Gastrocnemius medialis (tissue), 4 donors: ENCODE data around the gene ZBTB21. TPM values are rescaled to one million over a fixed set of nuclear protein-coding genes. Genes with fewer than 3 reads are reported as not detected.

Source experiments
- ATAC-seq, 2 donors: fragments of 150-250 bp; one replicate each; pipeline ENCODE4 v1.9.1; 2016
- DNase-seq, 2 donors: peaks; one replicate each; pipeline ENCODE4 v3.0.0-alpha.2; 2019
- H3K27ac ChIP-seq, 4 donors: fragments of 200-600 bp; sonication (generic); 1 replicate in 1 of 4; 2 replicates in 3 of 4; pipeline ENCODE4 v1.5.1; 2016 to 2018; ENCODE audit warnings: mild to moderate bottlenecking in 2 of 4, moderate library complexity in 1 of 4
- H3K27me3 ChIP-seq, 3 donors: fragments of 200-600 bp; sonication (generic) in 2 of 3; 1 replicate in 1 of 3; 2 replicates in 2 of 3; pipeline versions ENCODE4 v1.5.1 to v1.6.0; 2016 to 2019; ENCODE audit warnings: mild to moderate bottlenecking in 1 of 3, moderate library complexity in 1 of 3
- H3K36me3 ChIP-seq, 2 donors: fragments of 200-600 bp; sonication (generic) in 1 of 2; one replicate each; pipeline ENCODE4 v1.5.1; 2017 to 2018
- H3K4me1 ChIP-seq, 2 donors: fragments of 200-600 bp; sonication (generic) in 1 of 2; one replicate each; pipeline ENCODE4 v1.5.1; 2016 to 2017; ENCODE audit warnings: mild to moderate bottlenecking in 2 of 2
- H3K4me3 ChIP-seq, 4 donors: fragments of 200-600 bp; sonication (generic) in 3 of 4; 1 replicate in 1 of 4; 2 replicates in 3 of 4; pipeline ENCODE4 v1.5.1; 2016 to 2019; ENCODE audit warnings: mild to moderate bottlenecking in 2 of 4
- H3K9me3 ChIP-seq, 3 donors: fragments of 200-600 bp; sonication (generic) in 2 of 3; 1 replicate in 1 of 3; 2 replicates in 2 of 3; pipeline ENCODE4 v1.5.1; 2016 to 2019
- POLR2A ChIP-seq, 2 donors: fragments of 450-650 bp; IDR thresholded peaks; one replicate each; pipeline ENCODE4 v1.6.1; 2017; ENCODE audit warnings: antibody characterized with exemption in 2 of 2, mild to moderate bottlenecking in 2 of 2, moderate library complexity in 2 of 2
- in situ Hi-C, 4 donors: fragments of 200-750 bp; cut with MboI; loops; one replicate each; pipeline versions ENCODE4 v1.15.0 to v1.8.0; 2017; ENCODE audit warnings: low sequenced_read_pairs in 4 of 4
- intact Hi-C: fragments of 100-400 bp; cut with DNase I; formaldehyde crosslinking; loops from one replicate; pipeline ENCODE4 v1.15.1; 2023; ENCODE audit warnings: low total_unique reads
- total RNA-seq, 4 donors: library from RNA; depleted of rRNA; stranded (reverse); fragments of >200 nt; gene quantifications; one replicate each; pipeline versions ENCODE4 v1.1.0 to v1.2.3, GENCODE V29; 2016
- TF ChIP-seq, protein P1 (sequence below), 5 experiments: fragments of 450-650 bp in 3 of 5; fragments of 200-600 bp in 2 of 5; sonication (generic) in 2 of 5; IDR thresholded peaks in 4 of 5; conservative IDR thresholded peaks in 1 of 5; 1 replicate in 4 of 5; 2 replicates in 1 of 5; pipeline ENCODE4 v1.5.1; 2016 to 2019; ENCODE audit warnings: antibody characterized with exemption in 5 of 5, mild to moderate bottlenecking in 3 of 5, moderate library complexity in 3 of 5

ZBTB21 gene
- total RNA-seq, 4 donors from 2014 or later = 1.9 to 5.0 (median 4.0) TPM

DNA sequence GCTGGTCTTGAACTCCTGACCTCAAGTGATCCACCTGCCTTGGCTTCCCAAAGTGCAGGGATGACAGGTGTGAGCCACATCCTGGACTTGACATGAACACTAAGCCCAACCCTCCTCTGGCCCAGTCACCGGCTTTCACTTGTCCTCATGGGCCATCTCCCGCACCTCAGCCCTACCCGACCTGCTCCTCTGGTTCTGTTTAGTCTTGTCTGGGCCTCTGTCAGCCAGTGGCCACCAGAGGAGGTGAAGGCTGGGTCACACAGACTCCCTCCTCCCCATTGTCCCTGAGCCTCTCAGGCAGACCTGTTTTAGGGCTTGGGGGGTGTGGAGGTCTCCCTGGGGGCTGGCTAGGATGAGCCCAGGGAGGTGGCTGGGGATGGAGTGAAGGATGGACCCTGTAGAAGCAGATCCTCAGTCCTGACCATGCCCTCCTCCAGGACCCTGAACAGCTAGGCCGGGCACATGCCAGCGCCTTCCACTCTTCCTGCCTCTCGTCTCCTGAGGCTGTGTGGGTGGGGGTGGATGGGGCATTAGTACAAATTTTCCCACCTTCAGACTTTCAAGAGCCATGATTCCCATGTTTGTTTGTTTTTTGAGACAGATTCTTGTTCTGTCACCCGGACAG is 34.8 kb upstream of the ZBTB21 start:
- intact Hi-C loops (no loop called here), in situ Hi-C loops (no loop called here)
- TF ChIP-seq POLR2A (IDR thresholded peaks at IDR 0.05) = no peak
- TF ChIP-seq, protein P1, sequence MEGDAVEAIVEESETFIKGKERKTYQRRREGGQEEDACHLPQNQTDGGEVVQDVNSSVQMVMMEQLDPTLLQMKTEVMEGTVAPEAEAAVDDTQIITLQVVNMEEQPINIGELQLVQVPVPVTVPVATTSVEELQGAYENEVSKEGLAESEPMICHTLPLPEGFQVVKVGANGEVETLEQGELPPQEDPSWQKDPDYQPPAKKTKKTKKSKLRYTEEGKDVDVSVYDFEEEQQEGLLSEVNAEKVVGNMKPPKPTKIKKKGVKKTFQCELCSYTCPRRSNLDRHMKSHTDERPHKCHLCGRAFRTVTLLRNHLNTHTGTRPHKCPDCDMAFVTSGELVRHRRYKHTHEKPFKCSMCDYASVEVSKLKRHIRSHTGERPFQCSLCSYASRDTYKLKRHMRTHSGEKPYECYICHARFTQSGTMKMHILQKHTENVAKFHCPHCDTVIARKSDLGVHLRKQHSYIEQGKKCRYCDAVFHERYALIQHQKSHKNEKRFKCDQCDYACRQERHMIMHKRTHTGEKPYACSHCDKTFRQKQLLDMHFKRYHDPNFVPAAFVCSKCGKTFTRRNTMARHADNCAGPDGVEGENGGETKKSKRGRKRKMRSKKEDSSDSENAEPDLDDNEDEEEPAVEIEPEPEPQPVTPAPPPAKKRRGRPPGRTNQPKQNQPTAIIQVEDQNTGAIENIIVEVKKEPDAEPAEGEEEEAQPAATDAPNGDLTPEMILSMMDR (IDR thresholded peaks at IDR 0.05 in 4 of 5, conservative IDR thresholded peaks at IDR 0.05 in 1 of 5) = no peak
- H3K27me3 ChIP-seq = no peaks in the 10 kb centered on the region
- no peak overlapping the region for H3K27ac ChIP-seq
- H3K9me3 ChIP-seq = no peaks in the 10 kb centered on the region
- no peak for ATAC-seq
- no peak overlapping the region for H3K4me3 ChIP-seq
- H3K4me1 ChIP-seq = peaks cover 5 to 12% of the 10 kb centered on the region in 2 donors
- DNase-seq = no peak
- no peaks in the 10 kb centered on the region for H3K36me3 ChIP-seq

DNA sequence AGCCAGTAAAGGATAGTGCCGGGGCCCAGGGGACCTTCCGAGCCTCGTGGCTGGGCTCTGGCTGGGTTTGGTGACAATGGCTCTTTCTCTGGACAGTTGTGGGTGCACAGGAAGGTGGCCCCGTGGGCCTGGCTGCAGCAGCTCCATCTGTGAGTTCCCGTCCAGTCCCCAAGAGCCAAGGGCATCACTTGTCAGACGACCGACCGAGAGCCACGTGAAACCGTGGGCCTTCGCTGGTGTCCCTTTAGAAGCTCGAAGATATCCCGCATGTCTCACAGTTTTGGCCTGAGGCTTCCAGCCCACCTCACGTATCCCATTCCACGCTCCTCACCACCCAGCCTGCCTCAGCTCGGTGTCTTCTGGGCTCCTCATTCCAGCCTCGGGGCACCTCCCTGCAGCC is 33.8 kb upstream of the ZBTB21 start:
- Histone ChIP-seq H3K4me1 (peaks cover 5 to 16% of the 10 kb centered on the region in 2 donors), H3K27ac (no peak overlapping the region), H3K36me3 (no peaks in the 10 kb centered on the region), H3K4me3 (no peak overlapping the region), H3K9me3 (no peaks in the 10 kb centered on the region), H3K27me3 (no peaks in the 10 kb centered on the region)
- DNase-seq (no peak), ATAC-seq (no peak)
- no peak for TF ChIP-seq POLR2A (IDR thresholded peaks at IDR 0.05)
- TF ChIP-seq, protein P1 (IDR thresholded peaks at IDR 0.05 in 4 of 5, conservative IDR thresholded peaks at IDR 0.05 in 1 of 5) = no peak
- intact Hi-C loops (no loop called here), in situ Hi-C loops (no loop called here)

DNA sequence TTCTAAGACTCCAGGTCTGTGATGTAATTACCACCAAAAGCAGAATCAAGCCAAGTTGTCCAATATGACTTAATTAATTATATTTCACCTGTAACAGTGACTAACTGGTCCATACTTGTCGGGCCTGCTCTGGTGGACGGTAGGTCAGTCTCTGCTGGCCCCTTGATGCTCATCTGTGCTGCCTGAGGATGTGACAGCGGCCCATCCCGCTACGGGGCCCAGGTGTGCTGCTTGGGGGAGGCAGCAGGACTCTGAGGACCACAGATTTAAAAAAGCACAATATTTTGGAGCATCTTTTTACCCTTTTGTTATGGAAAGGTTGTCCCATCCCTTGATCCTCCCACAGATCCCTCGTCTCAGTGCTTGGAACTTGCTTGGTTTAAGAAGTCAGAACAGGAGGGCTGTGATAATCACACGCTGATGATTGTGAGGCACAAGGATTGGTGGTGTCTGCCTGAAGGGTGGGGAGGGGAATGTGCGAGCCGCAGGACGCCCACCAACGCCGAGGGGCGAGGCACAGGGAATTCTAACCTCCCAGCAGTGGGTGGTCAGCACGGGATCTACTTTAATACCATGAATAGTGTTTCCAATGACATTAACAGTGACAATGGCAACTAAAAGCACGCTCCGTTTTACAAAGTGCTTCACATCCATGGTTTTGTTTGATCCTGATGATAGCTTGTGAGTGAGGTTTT is 33.2 kb upstream of the ZBTB21 start:
- TF ChIP-seq POLR2A (IDR thresholded peaks at IDR 0.05) = no peak
- TF ChIP-seq, protein P1 (IDR thresholded peaks at IDR 0.05 in 4 of 5, conservative IDR thresholded peaks at IDR 0.05 in 1 of 5) = no peak
- no peak for ATAC-seq
- H3K27me3 ChIP-seq = no peaks in the 10 kb centered on the region
- DNase-seq = no peak
- peaks cover 4 to 18% of the 10 kb centered on the region in 2 donors for H3K4me1 ChIP-seq
- H3K27ac ChIP-seq = no peak overlapping the region
- H3K36me3 ChIP-seq = no peaks in the 10 kb centered on the region
- no peak overlapping the region for H3K4me3 ChIP-seq
- H3K9me3 ChIP-seq = no peaks in the 10 kb centered on the region
- intact Hi-C loops = no loop called here
- in situ Hi-C loops = no loop called here

DNA sequence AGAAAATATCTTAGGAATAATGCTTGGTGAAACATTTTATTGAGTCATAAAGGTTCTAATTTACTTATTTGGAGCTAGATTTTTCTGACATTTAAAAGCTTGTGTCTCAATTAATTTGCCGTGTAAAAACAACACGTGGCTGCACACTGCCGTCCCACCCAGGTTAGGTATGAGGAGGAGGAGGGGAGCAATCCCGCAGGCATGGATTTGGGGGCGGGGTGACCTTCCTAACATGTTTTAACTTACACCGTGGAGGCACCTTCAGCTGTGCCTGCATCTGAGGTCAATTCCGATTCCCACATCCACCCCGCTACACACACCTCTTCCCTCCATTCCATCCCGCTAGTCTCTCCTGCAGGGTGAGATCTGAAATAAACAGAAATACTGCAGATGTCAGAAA is 32.5 kb upstream of the ZBTB21 start:
- TF ChIP-seq, protein P1 (IDR thresholded peaks at IDR 0.05 in 4 of 5, conservative IDR thresholded peaks at IDR 0.05 in 1 of 5) = no peak
- TF ChIP-seq POLR2A (IDR thresholded peaks at IDR 0.05) = no peak
- Histone ChIP-seq H3K4me3 (no peak overlapping the region), H3K27ac (no peak overlapping the region), H3K9me3 (no peaks in the 10 kb centered on the region), H3K36me3 (no peaks in the 10 kb centered on the region), H3K4me1 (peaks cover 0 to 11% of the 10 kb centered on the region in 2 donors), H3K27me3 (no peaks in the 10 kb centered on the region)
- in situ Hi-C loops (no loop called here), intact Hi-C loops (no loop called here)
- DNase-seq (no peak), ATAC-seq (no peak)
